DMS 273 (cell line): Measurements from ENCODE around the gene C5AR2.
"Not testable (repeated sequence)": the region's sequence is repeated elsewhere in the genome, so short reads cannot be mapped to it uniquely, and the experiment has no call there.

Experiments
- DNase-seq: peaks from one replicate; lab custom pipeline; 2025; ENCODE audit not compliant: unreplicated experiment; lab: John Stamatoyannopoulos, UW

Gene C5AR2

GRCh38 chr19:47323409-47323808, 8.6 kb upstream of the C5AR2 start:
- no peak for DNase-seq

GRCh38 chr19:47323872-47324271, 8.1 kb upstream of the C5AR2 start:
- no peak for DNase-seq

DNA sequence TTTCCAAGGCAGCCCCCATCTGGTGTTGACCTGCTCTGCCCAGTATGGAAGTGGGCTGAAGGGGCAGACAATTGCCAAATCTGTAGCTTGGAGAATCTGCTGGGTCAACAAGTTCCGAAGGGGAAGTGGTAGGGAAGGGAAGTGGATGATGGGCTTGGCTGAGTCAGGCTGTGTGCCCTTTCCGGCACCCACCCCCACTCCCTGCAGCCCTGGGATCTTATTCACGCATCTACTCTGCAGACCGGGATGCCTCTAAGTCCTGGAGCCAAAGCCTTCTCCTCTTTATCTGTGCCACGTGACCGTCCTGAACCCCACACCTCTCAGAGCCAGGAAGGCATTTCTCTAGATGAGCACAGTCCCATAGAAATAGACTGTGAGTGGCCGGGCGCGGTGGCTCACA, 7.5 kb upstream of the C5AR2 start:
- DNase-seq = no peak

GRCh38 chr19:47330466-47330869, 1.5 kb upstream of the C5AR2 start:
- no peak for DNase-seq

DNA sequence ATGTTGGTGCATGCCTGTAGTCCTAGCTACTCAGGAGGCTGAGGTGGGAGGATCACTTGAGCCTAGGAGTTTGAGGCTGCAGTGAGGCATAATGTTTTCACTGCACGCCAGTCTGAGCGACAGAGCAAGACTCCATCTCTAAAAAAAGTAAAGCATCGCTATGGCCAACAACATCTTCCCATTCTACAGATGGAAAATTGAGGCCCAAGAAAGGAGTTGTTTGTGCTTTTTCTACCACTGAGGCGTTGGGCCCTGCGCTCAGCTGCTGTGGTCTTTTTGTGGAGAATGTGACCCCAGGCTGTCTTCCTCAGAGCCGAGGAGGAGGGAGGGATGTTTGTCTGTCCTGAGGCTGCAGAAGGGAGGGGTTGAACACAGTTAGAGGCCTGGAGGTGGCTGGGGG, 485 bp upstream of the C5AR2 start:
- DNase-seq = no peak

- DNase-seq = peak; percentile 48
These were observed 5.1 kb downstream of the C5AR2 start for GRCh38 chr19:47336765-47337718.

DNA sequence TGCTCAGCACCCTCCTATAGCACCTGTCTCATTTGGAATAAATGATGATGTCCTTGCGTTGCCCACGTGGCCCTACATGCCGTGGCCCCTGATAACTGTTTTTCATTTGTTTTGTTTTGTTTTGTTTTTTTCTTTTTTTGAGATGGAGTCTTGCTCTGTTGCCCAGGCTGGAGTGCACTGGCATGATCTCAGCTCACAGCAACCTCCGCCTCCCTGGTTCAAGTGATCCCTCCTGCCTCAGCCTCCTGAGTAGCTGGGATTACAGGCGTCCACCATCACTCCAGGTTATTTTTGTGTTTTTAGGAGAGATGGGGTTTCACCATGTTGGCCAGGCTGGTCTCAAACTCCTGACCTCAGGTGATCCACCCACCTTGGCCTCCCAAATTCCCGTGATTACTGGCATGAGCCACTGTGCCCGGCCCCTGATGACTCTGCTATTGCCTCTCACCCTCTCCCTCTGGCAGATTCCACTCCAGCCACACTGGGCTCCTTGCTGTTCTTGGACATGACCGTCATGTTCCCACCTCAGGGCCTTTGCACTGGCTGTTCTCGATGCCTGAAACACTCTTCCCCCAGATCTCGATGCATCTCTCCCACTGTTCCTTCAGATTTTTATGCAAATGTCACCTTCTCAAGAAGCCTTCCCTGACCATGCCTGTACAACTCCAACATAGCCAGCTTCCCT, 7.4 kb downstream of the C5AR2 start:
- no peak for DNase-seq

GRCh38 chr19:47340477-47341208, 8.7 kb downstream of the C5AR2 start:
- DNase-seq = no peak

- DNase-seq = no peak
These were observed 9.8 kb downstream of the C5AR2 start for GRCh38 chr19:47341734-47342133.

- no peak for DNase-seq
These were observed 11.3 kb downstream of the C5AR2 start for GRCh38 chr19:47343194-47343802.

DNA sequence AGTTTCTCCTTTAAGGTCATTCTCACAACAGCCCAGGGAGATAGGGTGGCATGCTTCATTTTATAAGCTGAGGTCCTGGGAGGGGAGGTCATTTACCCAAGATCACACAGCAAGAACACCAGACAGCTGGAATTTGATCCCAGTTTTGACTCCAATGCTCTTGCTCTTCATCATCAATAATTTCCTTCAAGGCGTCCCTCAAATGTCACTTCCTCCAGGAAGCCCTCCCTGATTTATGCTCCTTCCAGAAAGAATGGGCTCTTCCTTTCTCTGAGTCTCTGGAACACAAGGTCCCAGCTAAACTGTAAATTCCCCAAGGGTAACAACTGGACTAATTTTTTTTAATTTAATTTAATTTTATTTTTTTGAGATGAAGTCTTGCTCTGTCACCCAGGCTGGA, 12.4 kb downstream of the C5AR2 start:
- no peak for DNase-seq

- DNase-seq = not testable (repeated sequence)
These were observed 14.0 kb downstream of the C5AR2 start for GRCh38 chr19:47346024-47346423.

DNA sequence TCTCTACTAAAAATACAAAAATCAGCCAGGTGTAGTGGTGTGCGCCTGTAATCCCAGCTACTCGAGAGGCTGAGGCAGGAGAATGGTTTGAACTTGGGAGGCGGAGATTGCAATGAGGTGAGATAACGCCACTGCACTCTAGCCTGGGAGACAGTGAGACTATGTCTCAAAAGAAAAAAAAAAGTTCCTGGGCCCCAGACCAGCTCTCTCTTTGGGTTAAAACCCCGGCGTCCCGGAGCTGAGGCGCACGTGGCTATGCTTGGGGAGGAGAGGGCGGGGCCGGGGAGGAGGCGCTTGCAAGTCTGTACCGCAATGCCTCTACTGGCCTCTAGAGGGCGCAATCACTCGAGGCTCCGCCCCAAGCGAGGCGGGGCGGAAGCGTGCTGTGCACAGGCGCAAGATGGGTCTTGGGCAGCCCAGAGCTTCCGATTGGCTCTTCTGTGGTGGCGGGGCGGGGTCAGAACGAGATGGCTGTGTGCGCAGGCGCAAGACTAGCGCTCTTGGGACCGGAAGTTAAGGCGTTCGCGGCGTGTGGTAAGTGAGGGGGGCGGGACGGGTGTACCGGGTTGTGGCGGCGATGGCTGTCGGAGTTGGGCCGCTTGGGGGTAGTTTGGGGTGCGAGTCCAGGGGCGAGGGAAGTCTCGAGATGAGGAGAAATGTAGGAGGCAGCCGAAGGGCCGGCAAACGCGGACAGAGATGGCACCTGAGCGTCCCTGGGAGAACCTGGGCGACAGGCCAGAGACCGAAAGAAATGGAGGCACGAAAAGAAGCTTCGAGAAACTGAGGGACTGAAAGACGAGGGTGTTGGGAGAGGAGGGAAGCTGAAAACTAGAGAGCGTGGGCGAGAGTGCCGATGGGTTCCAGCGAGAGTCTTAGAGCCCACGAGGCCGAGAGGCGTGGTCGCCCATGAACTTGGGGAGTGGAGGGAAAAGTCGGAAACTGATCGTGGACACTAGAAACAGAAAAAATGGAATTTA, 17.1 kb downstream of the C5AR2 start, which contains the start of gene DHX34:
DHX34 (plus strand) TSS at position 497 of the 977 bp plus-strand sequence. CDS start 3,716 bp downstream, outside the sequence.
- peak; percentile 99 for DNase-seq

DNA sequence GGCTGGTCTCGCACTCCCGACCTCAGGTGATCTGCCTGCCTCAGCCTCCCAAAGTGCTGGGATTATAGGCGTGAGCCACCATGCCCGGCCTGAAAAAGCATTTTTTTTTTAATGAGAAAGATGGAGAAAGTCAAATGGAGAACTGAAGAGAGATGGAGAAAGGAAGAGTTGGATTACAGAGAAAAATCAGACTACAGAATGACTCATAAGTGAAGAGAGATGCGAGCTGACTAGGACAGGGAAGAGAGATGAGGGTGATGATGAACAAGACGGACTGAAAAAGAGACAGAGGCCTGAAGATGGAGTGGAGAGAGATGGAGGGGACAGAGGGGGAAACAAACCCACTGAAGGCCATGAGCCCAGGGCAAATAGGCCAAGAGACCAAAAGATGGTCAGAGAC, 18.7 kb downstream of the C5AR2 start:
- no peak for DNase-seq

GRCh38 chr19:47351548-47351947, 19.6 kb downstream of the C5AR2 start:
- peak; percentile 80 for DNase-seq

DNA sequence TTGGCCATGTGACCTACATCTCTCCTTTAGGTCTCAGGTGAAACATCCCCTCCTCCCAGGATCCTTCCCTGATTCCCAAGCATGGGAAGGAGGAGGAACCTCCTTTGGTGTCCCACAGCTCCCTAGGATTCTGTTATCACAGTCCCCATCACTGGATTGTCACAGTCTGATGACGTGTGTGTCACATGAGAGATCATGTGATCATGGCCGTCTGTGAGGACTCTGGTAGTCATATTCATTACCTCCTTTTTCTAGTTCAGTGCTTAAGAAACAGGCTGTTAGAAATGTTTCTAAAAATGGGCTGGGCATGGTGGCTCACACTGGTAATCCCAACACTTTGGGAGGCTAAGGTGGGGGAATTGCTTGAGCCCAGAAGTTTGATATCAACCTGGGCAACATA, 20.1 kb downstream of the C5AR2 start:
- no peak for DNase-seq

DNA sequence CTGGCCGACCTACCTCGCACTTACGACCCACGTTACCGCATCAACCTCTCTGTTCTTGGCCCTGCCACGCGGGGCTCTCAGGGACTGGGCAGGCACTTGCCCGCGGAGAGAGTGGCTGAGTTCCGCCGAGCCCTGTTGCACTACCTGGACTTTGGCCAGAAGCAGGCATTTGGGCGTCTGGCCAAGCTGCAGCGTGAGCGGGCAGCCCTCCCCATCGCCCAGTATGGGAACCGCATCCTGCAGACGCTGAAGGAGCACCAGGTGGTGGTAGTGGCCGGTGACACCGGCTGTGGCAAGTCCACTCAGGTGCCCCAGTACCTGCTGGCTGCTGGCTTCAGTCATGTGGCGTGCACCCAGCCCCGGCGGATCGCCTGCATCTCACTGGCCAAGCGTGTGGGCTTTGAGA, 21.3 kb downstream of the C5AR2 start:
- no peak for DNase-seq

DNA sequence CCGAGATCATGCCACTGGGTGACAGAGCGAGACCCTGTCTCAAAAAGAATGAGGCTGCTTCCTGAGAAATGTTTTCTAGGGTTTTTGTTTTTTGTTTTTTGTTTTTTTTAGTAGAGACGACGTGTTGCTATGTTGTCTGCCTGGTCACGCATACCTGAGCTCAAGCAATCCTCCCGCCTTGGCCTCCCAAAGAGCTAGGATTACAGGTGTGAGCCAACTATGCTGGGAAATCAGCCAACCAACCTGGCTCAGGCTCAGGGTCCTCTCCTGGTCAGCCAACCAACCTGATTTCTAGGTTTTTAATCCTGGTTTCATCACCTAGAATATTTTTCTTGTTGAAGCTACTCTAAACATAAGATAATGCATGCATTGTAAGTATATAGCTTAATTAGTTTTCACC, 24.9 kb downstream of the C5AR2 start:
- DNase-seq = no peak

DNA sequence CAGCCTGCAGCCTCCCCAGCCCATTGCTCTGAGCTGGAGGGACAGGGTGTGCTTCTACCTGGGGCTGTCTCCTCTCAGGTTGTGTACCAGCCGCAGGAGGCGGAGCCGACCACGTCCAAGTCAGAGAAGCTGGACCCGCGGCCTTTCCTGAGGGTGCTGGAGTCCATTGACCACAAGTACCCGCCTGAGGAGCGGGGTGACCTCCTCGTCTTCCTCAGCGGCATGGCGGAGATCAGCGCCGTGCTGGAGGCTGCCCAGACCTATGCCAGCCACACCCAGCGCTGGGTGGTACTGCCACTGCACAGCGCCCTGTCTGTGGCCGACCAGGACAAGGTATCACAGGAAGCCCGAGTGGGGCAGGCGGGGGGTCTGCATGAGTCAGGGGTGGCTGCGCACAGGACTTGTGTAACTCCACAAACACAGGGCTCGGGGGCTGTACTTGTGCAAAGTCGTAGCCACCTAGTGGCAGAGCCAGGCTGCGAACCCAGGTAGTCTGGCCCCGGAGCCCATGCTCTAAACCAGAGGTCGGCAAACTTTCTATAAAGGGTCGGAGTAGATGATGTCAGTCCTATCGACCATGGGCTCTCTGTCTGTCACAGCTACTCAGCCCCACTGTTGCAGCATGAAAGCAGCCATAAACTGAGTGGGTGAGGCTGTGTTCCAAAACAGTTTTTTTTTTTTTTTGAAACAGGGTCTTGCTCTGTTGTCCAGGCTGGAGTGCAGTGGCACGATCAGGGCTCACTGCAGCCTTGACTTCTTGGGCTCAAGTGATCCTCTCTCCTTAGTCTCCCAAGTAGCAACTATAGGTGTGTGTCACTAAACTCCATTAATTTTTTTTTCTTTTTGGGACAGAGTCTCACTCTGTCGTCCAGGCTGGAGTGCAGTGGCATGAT, 26.1 kb downstream of the C5AR2 start:
- peak; percentile 30 for DNase-seq
